Neural progenitor cell (in vitro differentiated cells): Measurements from ENCODE around the gene HLA-C. TPM values are rescaled to one million over a fixed set of nuclear protein-coding genes. Genes with fewer than 3 reads are reported as not detected.

Source experiments
- DNase-seq: peaks from one replicate; pipeline ENCODE4 v3.0.0-alpha.2; 2016; ENCODE audit warnings: low spot score
- H2AFZ ChIP-seq: fragments of 200-600 bp; sonication (generic); replicated peaks from 2 replicates; pipeline ENCODE4 v1.6.1; 2016; ENCODE audit warnings: antibody characterized with exemption
- H3F3A ChIP-seq: fragments of 200-600 bp; sonication (generic); 2 replicates; pipeline ENCODE4 v1.6.1; 2016; ENCODE audit warnings: antibody characterized with exemption, low read depth
- H3K27ac ChIP-seq: fragments of 200-600 bp; sonication (generic); 2 replicates; pipeline ENCODE4 v1.5.1; 2016; ENCODE audit warnings: mild to moderate bottlenecking
- H3K27me3 ChIP-seq: fragments of 200-600 bp; sonication (generic); 2 replicates; pipeline ENCODE4 v1.6.1; 2016; ENCODE audit warnings: mild to moderate bottlenecking, moderate library complexity
- H3K36me3 ChIP-seq: fragments of 200-600 bp; sonication (generic); 2 replicates; pipeline ENCODE4 v1.5.1; 2016
- H3K4me1 ChIP-seq: fragments of 200-600 bp; sonication (generic); 2 replicates; pipeline ENCODE4 v1.6.1; 2016; ENCODE audit warnings: mixed run types
- H3K4me2 ChIP-seq: fragments of 200-600 bp; sonication (generic); 2 replicates; pipeline ENCODE4 v1.6.1; 2016
- H3K4me3 ChIP-seq: fragments of 200-600 bp; sonication (generic); 2 replicates; pipeline ENCODE4 v1.5.1; 2016
- H3K79me2 ChIP-seq: fragments of 200-600 bp; sonication (generic); 2 replicates; pipeline ENCODE4 v1.6.1; 2016; ENCODE audit warnings: low read depth
- H3K9ac ChIP-seq: fragments of 200-600 bp; sonication (generic); 2 replicates; pipeline ENCODE4 v1.6.1; 2016
- H3K9me3 ChIP-seq: fragments of 200-600 bp; sonication (generic); 2 replicates; pipeline ENCODE4 v1.5.1; 2016; ENCODE audit warnings: low read depth
- H4K20me1 ChIP-seq: fragments of 200-600 bp; sonication (generic); 2 replicates; pipeline ENCODE4 v1.6.1; 2016; ENCODE audit warnings: low read depth
- H3K27ac Mint-ChIP-seq: 3 replicates; pipeline ENCODE4 v1.8.0; 2021; ENCODE audit warnings: mixed read lengths
- H3K27me3 Mint-ChIP-seq: 2 replicates; pipeline ENCODE4 v1.8.0; 2022; ENCODE audit warnings: low read depth, mild to moderate bottlenecking, inconsistent platforms, moderate library complexity, mixed read lengths; ENCODE audit not compliant: insufficient read depth
- H3K36me3 Mint-ChIP-seq: 3 replicates; pipeline ENCODE4 v1.8.0; 2021; ENCODE audit warnings: mixed read lengths
- H3K4me1 Mint-ChIP-seq: 3 replicates; pipeline ENCODE4 v1.8.0; 2021; ENCODE audit warnings: mixed read lengths
- H3K4me3 Mint-ChIP-seq: 3 replicates; pipeline ENCODE4 v1.8.0; 2021; ENCODE audit warnings: mild to moderate bottlenecking, moderate library complexity, mixed read lengths
- H3K9me3 Mint-ChIP-seq: 3 replicates; pipeline ENCODE4 v1.8.0; 2020; ENCODE audit warnings: mixed read lengths
- CTCF ChIP-seq: fragments of 200-600 bp; sonication (generic); IDR thresholded peaks from 2 replicates; pipeline ENCODE4 v1.5.1; 2017; ENCODE audit warnings: antibody characterized with exemption, mild to moderate bottlenecking
- EZH2 ChIP-seq: fragments of 200-600 bp; sonication (generic); IDR thresholded peaks from 2 replicates; pipeline ENCODE4 v1.6.1; 2017; ENCODE audit warnings: antibody characterized with exemption, mild to moderate bottlenecking, moderate library complexity
- EZH2phosphoT487 ChIP-seq: fragments of 200-600 bp; sonication (generic); IDR thresholded peaks from 2 replicates; pipeline ENCODE4 v1.6.1; 2017; ENCODE audit warnings: antibody characterized with exemption
- total RNA-seq: library from RNA; depleted of rRNA; stranded (reverse); fragments of >200 nt; gene quantifications from 2 replicates; pipeline ENCODE4 v1.2.3, GENCODE V29; 2015; ENCODE audit warnings: low replicate concordance

Gene HLA-C
- total RNA-seq, 1 donor from 2014 or later, result 65.2 TPM

- Mint-ChIP-seq H3K27ac (no peak overlapping the region), H3K36me3 (no peaks in the 10 kb centered on the region)
Observed at GRCh38 chr6:31309641-31310040, 37.7 kb upstream of the HLA-C start.

GRCh38 chr6:31308845-31309175 lies 36.9 kb upstream of the HLA-C start:
- Histone ChIP-seq H2AFZ (no peak overlapping the region), H3K27me3 (peaks cover 17% of the 10 kb centered on the region), H4K20me1 (no peaks in the 10 kb centered on the region), H3K36me3 (no peaks in the 10 kb centered on the region), H3K4me1 (no peaks in the 10 kb centered on the region), H3K9ac (no peak overlapping the region), H3K4me2 (no peak overlapping the region), H3K9me3 (no peaks in the 10 kb centered on the region), H3K79me2 (no peaks in the 10 kb centered on the region), H3K4me3 (no peak overlapping the region), H3F3A (no peaks in the 10 kb centered on the region), H3K27ac (no peak overlapping the region)
- DNase-seq, result no peak
- H3K4me1 Mint-ChIP-seq, result no peaks in the 10 kb centered on the region
- peaks cover 3% of the 10 kb centered on the region for H3K27me3 Mint-ChIP-seq
- H3K9me3 Mint-ChIP-seq, result peaks cover 2% of the 10 kb centered on the region
- no peak overlapping the region for H3K4me3 Mint-ChIP-seq
- no peak overlapping the region for H3K27ac Mint-ChIP-seq
- H3K36me3 Mint-ChIP-seq, result no peaks in the 10 kb centered on the region
- no peak for TF ChIP-seq CTCF
- no peak for TF ChIP-seq EZH2
- TF ChIP-seq EZH2phosphoT487, result no peak

More at GRCh38 chr6:31309641-31310040, 37.7 kb upstream of the HLA-C start:
- TF ChIP-seq EZH2phosphoT487, result no peak
- no peak for TF ChIP-seq EZH2
- TF ChIP-seq CTCF, result no peak
- peaks cover 3% of the 10 kb centered on the region for H3K27me3 Mint-ChIP-seq
- no peak overlapping the region for H3K4me3 Mint-ChIP-seq
- no peaks in the 10 kb centered on the region for H3K36me3 ChIP-seq
- no peaks in the 10 kb centered on the region for H3K79me2 ChIP-seq
- H4K20me1 ChIP-seq, result no peaks in the 10 kb centered on the region
- H3K9me3 ChIP-seq, result no peaks in the 10 kb centered on the region
- no peak overlapping the region for H2AFZ ChIP-seq
- no peaks in the 10 kb centered on the region for H3F3A ChIP-seq
- peaks cover 17% of the 10 kb centered on the region for H3K27me3 ChIP-seq
- H3K9me3 Mint-ChIP-seq, result peaks cover 2% of the 10 kb centered on the region
- no peak overlapping the region for H3K27ac ChIP-seq
- no peak for DNase-seq
- H3K4me3 ChIP-seq, result no peak overlapping the region
- no peak overlapping the region for H3K4me2 ChIP-seq
- no peak overlapping the region for H3K9ac ChIP-seq
- no peaks in the 10 kb centered on the region for H3K4me1 ChIP-seq
- peaks cover 5% of the 10 kb centered on the region for H3K4me1 Mint-ChIP-seq

- Histone ChIP-seq H3K9ac (no peak overlapping the region), H3K4me2 (no peak overlapping the region), H2AFZ (no peak overlapping the region), H3K4me1 (no peaks in the 10 kb centered on the region), H3K4me3 (no peak overlapping the region), H3K9me3 (no peaks in the 10 kb centered on the region), H3K27me3 (peaks cover 17% of the 10 kb centered on the region), H3F3A (no peaks in the 10 kb centered on the region), H3K36me3 (no peaks in the 10 kb centered on the region), H3K79me2 (no peaks in the 10 kb centered on the region), H4K20me1 (no peaks in the 10 kb centered on the region), H3K27ac (no peak overlapping the region)
- Mint-ChIP-seq H3K4me3 (no peak overlapping the region), H3K4me1 (peaks cover 3% of the 10 kb centered on the region), H3K27me3 (peaks cover 3% of the 10 kb centered on the region), H3K9me3 (peaks cover 2% of the 10 kb centered on the region), H3K36me3 (no peaks in the 10 kb centered on the region), H3K27ac (no peak overlapping the region)
- no peak for TF ChIP-seq CTCF
- no peak for TF ChIP-seq EZH2phosphoT487
- TF ChIP-seq EZH2, result no peak
- peak; percentile 10 for DNase-seq
Observed at GRCh38 chr6:31308050-31308844, 36.4 kb upstream of the HLA-C start.
